D721Med (cell line): ENCODE data around the gene HSF5.
"Not testable (repeated sequence)": the region's sequence is repeated elsewhere in the genome, so short reads cannot be mapped to it uniquely, and the experiment has no call there.

Experiments
- DNase-seq: peaks from one replicate; pipeline ENCODE4 v3.0.0; 2011; ENCODE audit warnings: low spot score; ENCODE audit not compliant: insufficient read length
- FAIRE-seq: peaks from 2 replicates; lab custom pipeline; 2011; peaks lifted over from hg19 to GRCh38; lab: Jason Lieb, UNC
- CTCF ChIP-seq: IDR thresholded peaks from 2 replicates; pipeline ENCODE4 v1.5.1; 2012; ENCODE audit warnings: mild to moderate bottlenecking, control low read depth; ENCODE audit not compliant: insufficient read depth; ENCODE audit errors: missing control alignments

Gene HSF5

DNA sequence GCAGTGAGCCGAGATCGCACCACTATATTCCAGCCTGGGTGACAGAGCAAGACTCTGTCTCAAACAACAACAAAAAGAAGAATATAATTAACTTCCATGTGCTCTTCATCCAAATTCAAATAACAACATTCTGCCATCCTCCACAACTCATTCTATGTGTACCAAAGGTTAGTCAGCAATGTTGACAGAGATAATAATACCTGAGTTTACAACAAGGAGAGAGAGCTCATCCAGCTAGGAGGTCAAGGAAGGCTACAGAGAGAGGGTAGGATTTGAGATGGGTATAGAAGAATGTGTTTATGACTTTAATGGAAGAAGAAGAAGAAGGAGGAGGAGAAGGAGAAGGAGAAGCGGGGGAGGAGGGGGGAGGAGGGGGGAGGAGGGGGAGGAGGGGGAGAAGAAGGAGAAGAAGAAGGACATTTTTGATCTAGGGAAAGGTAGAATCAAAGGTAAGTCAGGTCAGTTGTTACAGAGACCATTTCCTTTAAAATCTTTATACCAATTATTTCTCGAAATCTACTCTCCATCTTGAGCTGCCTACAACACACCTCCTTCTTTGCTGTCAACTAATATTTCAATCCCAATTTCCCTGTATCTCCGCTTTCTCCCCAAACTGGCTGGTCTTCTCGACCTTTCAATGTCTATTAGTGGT lies 10.1 kb upstream of the HSF5 start:
- no peak for TF ChIP-seq CTCF
- no peak for DNase-seq
- FAIRE-seq = no peak

DNA sequence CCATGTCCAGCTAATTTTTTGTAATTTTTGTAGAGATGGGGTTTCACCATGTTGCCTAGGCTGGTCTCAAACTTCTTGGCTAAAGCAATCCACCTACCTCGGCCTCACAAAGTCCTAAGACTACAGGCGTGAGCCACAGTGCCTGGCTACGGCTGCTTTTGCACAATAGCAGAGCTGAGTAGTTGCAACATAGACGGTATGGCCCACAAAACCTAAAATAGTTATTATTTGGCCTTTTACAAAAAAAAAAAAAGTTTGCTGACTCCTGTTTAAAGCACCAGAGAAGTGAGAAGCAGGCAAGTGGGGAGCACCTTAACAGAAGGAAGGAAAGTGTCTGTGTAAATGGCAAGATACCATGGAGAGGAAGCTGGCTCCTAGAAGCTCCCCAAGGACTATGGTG lies 5.3 kb upstream of the HSF5 start:
- DNase-seq (no peak), FAIRE-seq (no peak)
- no peak for TF ChIP-seq CTCF

DNA sequence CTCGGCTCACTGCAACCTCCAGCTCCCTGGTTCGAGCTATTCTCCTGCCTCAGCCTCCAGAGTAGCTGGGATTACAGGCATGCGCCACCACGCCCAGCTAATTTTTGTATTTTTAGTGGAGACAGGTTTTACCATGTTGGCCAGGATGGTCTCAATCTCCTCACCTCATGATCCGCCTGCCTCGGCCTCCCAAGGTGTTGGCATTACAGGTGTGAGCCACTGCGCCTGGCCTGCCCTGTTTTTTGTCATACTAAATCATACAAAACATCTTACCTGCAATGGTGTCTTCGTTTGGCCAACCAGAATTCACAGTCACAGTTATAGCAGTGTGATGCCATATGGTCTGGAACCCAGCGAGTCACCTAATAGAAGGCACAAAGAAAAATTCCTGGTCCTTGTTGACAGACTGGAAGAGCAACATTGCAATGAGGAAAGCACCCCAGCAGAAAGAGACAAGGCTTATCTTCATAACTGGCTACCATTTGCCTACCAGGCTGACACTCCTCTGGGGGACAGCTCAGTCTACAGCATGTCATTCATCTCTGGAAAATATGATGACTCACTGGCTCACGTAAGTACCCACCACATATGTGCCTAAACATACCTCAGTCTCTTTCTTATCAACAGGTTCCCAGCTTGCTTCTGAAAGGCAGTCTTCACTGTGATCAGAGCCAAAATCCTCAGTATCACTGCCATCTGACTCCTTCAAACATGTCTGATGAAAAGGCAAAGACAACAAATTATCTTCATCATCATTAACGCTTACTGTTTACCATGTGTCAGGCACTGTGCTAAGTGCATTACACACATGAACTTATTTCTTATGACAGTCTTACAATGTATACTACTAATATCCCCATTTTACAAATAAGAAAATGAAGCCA lies 4.3 kb upstream of the HSF5 start:
- FAIRE-seq = no peak

GRCh38 chr17:58491510-58492045 lies 3.4 kb upstream of the HSF5 start:
- DNase-seq = no peak
- no peak for TF ChIP-seq CTCF
- no peak for FAIRE-seq

More for the DNA sequence above, 4.3 kb upstream of the HSF5 start:
- DNase-seq = no peak
- no peak for TF ChIP-seq CTCF

GRCh38 chr17:58488428-58488890 lies 251 bp upstream of the HSF5 start:
- FAIRE-seq = no peak
- TF ChIP-seq CTCF = no peak
- DNase-seq = no peak

DNA sequence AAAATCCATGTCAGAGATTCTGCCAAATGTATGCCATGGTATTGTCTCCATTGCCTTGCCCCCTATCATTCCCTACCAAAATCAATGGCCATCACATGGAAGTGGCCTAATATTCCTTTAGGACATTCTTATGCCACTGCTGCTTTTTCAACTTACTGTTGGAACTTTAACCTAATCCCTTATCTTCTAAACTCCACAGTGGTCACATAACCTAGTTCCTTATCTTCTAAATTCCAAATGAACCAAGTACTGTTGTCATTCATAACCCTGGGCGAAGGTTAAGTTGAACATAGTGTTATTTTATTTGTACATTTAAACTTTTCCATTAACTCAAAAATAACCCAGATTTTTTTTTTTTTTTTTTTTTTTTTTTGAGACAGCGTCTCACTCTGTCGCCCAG lies 3.6 kb downstream of the HSF5 start:
- no peak for TF ChIP-seq CTCF
- FAIRE-seq (no peak), DNase-seq (no peak)

- DNase-seq = not testable (repeated sequence)
These were observed 6.4 kb downstream of the HSF5 start for GRCh38 chr17:58481798-58482197.

More at GRCh38 chr17:58481798-58482197, 6.4 kb downstream of the HSF5 start:
- FAIRE-seq = not testable (repeated sequence)
